ENCODE results near the gene TMEM178B. TPM values are rescaled to one million over a fixed set of nuclear protein-coding genes. Genes with fewer than 3 reads are reported as not detected.
A peak's percentile ranks its signal among the peaks of the same experiment; 100 is the strongest.

Gene TMEM178B
- total RNA-seq, 4 donors from 2014 or later, result 0.15 to 1.2 (median 0.58) TPM

- no peak for TF ChIP-seq POLR2A (IDR thresholded peaks at IDR 0.05)
- 88 to 95% methylated on average over 8 of the region's 8 CpGs for WGBS, 2 donors
- intact Hi-C loops (cut with DNase I; ENCODE audit: low total_unique reads), result no loop called here
- no peak overlapping the region for H3K4me3 ChIP-seq (ENCODE audit: low read depth, poor library complexity, severe bottlenecking)
- no peak for DNase-seq (ENCODE audit: low spot score in 2 of 2)
Observed at GRCh38 chr7:141178486-141179135, 104.7 kb downstream of the TMEM178B start.

GRCh38 chr7:141181812-141182211, 107.9 kb downstream of the TMEM178B start:
- intact Hi-C loops (cut with DNase I; ENCODE audit: low total_unique reads), result no loop called here
- 94% methylated on average over 4 of the region's 4 CpGs for WGBS, 2 donors
- DNase-seq (ENCODE audit: low spot score in 2 of 2), result peak in 1 of 2 donors; percentile 52
- TF ChIP-seq POLR2A (IDR thresholded peaks at IDR 0.05) (no peak), CTCF (IDR thresholded peaks at IDR 0.05) (no peak)
- no peak overlapping the region for H3K4me3 ChIP-seq (ENCODE audit: low read depth, poor library complexity, severe bottlenecking)

GRCh38 chr7:141184532-141185190, 110.8 kb downstream of the TMEM178B start:
- no peak for DNase-seq (ENCODE audit: low spot score in 2 of 2)

GRCh38 chr7:141185369-141185967, 111.6 kb downstream of the TMEM178B start:
- DNase-seq (ENCODE audit: low spot score in 2 of 2), result no peak
- TF ChIP-seq CTCF (IDR thresholded peaks at IDR 0.05) (no peak), POLR2A (IDR thresholded peaks at IDR 0.05) (no peak)
- 83 to 84% methylated on average over 14 of the region's 14 CpGs for WGBS, 2 donors
- no peak overlapping the region for H3K4me3 ChIP-seq (ENCODE audit: low read depth, poor library complexity, severe bottlenecking)
- intact Hi-C loops (cut with DNase I; ENCODE audit: low total_unique reads), result no loop called here

More at GRCh38 chr7:141184532-141185190, 110.8 kb downstream of the TMEM178B start:
- H3K4me3 ChIP-seq (ENCODE audit: low read depth, poor library complexity, severe bottlenecking), result no peak overlapping the region
- intact Hi-C loops (cut with DNase I; ENCODE audit: low total_unique reads), result no loop called here
- WGBS, 2 donors, result 72 to 87% methylated on average over 9 to 10 of the region's 10 CpGs
- TF ChIP-seq CTCF (IDR thresholded peaks at IDR 0.05) (no peak), POLR2A (IDR thresholded peaks at IDR 0.05) (no peak)

- no peak for TF ChIP-seq CTCF (IDR thresholded peaks at IDR 0.05)
- TF ChIP-seq POLR2A (IDR thresholded peaks at IDR 0.05), result no peak
- 78 to 91% methylated on average over 4 of the region's 4 CpGs for WGBS, 2 donors
- H3K4me3 ChIP-seq (ENCODE audit: low read depth, poor library complexity, severe bottlenecking), result no peak overlapping the region
- DNase-seq (ENCODE audit: low spot score in 2 of 2), result no peak
- intact Hi-C loops (cut with DNase I; ENCODE audit: low total_unique reads), result no loop called here
Observed at GRCh38 chr7:141189231-141189630, 115.4 kb downstream of the TMEM178B start.

GRCh38 chr7:141190495-141190894, 116.6 kb downstream of the TMEM178B start:
- 67 to 80% methylated on average over 5 of the region's 5 CpGs for whole genome bisulfite sequencing, 2 donors
- TF ChIP-seq CTCF (IDR thresholded peaks at IDR 0.05) (no peak), POLR2A (IDR thresholded peaks at IDR 0.05) (no peak)
- no peak overlapping the region for H3K4me3 ChIP-seq (ENCODE audit: low read depth, poor library complexity, severe bottlenecking)
- no peak for DNase-seq (ENCODE audit: low spot score in 2 of 2)
- intact Hi-C loops (cut with DNase I; ENCODE audit: low total_unique reads), result no loop called here

Measured in lower leg skin (tissue), 4 donors.